ENCODE results near the gene PCK1. TPM values are rescaled to one million over a fixed set of nuclear protein-coding genes. Genes with fewer than 3 reads are reported as not detected.

The PCK1 gene
- total and polyA plus RNA-seq, 2 donors (not counting 3 experiments of a cell fraction or from before 2014, with no cell fraction given), result not detected

DNA sequence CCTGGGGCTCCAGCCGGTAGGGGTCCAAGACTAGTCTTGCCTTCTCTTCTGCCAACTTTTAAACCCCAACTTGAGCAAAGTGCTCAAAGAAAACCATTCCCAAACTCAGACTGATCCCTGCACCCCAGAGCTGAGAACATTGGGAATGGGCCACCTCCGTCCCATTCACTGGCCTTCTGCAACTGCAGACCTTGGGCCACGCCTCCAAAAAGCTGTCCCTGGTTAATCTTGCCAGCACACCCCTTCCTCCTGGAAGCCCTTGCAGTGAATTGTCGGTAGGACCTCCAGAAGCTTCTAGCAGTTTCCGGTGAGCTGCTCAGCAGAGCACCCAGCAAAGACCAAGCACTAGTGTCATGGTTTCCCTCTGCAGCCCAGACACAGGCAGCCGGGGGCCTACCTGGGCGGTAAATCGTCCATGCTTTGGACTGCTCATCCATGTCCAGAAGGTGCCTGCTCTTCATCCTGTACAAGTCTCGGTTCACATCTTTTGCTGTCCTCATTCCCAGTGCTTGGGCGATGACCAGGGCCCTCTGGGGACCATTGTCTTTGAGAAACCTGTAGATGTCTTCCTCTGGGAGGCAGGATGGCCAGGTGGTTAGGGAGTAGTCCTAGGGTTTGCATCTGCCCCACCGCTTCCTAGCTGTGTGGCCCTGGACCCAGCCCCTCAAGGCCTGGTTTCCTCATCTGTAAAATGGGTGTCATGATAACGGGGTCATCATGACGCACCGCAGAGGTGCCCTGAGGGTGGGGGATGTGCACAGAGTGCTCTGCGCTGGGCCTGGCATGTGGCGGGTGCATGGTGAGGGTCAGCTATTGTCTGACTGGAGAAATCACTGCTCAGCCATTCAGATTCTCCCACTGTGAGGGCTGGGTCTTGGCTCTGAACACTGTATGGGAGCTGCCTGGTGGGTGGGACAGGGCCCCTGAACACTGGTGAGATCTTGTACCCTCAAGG is 53.9 kb downstream of the PCK1 start:
- BruUV-seq (replicated peaks), result no TSS peak
- Histone ChIP-seq H3K9ac (replicated peaks; ENCODE audit: extremely low read depth, insufficient read depth, low read length) (no peak overlapping the region), H4K20me1 (replicated peaks; ENCODE audit: control insufficient read depth, extremely low read depth, insufficient read depth, low read length) (no peaks in the 10 kb centered on the region), H3K27me3 (ENCODE audit: control insufficient read depth in 2 of 2, insufficient read depth in 2 of 2, low read length in 2 of 2) (no peaks in the 10 kb centered on the region), H3K4me1 (ENCODE audit: control insufficient read depth, extremely low read depth, insufficient read depth, low read length) (no peaks in the 10 kb centered on the region), H3K9me1 (replicated peaks; ENCODE audit: control insufficient read depth, extremely low read depth, insufficient read depth, low read length) (no peaks in the 10 kb centered on the region), H2AFZ (ENCODE audit: low read depth, low read length) (no peak overlapping the region), H3K9me3 (replicated peaks; ENCODE audit: control insufficient read depth, insufficient read depth, low read length) (no peaks in the 10 kb centered on the region), H3K4me2 (ENCODE audit: insufficient read depth, low read length) (no peak overlapping the region), H3K79me2 (ENCODE audit: control insufficient read depth, insufficient read depth, low read length) (no peaks in the 10 kb centered on the region), H3K36me3 (ENCODE audit: control insufficient read depth in 2 of 2, extremely low read depth in 1 of 2, insufficient read depth in 2 of 2, low read length in 2 of 2) (no peaks in the 10 kb centered on the region), H3K27ac (ENCODE audit: insufficient read depth, low read depth, low read length) (no peak overlapping the region), H3K4me3 (replicated peaks in 1 of 3; ENCODE audit: insufficient read depth in 1 of 3, low read depth in 1 of 3, low read length in 3 of 3) (no peak overlapping the region)
- FAIRE-seq (no peak), DNase-seq (ENCODE audit: low read depth, low spot score) (no peak)
- POLR2A ChIA-PET, result no interaction called here
- dilution Hi-C loops (cut with MboI; ENCODE audit: extremely low pct_ligation_motif_present, low sequenced_read_pairs) (no loop called here), intact Hi-C loops (cut with micrococcal nuclease) (no loop called here)
- CTCF ChIA-PET, result interaction anchor here (2.0 kb wide), 1 partner anchor 13 kb away, joined by 4 read pairs; no protein-coding TSS in a partner anchor
- TF ChIP-seq GATA2 (IDR thresholded peaks at IDR 0.05; ENCODE audit: insufficient read depth, insufficient read length, low read depth, low read length) (no peak), FOS (IDR thresholded peaks at IDR 0.05; ENCODE audit: borderline replicate concordance, insufficient read depth, low read length) (no peak), JUN (IDR thresholded peaks at IDR 0.05; ENCODE audit: borderline replicate concordance, insufficient read depth, insufficient read length, low read depth) (no peak), POLR2A (IDR thresholded peaks at IDR 0.05; ENCODE audit: low read depth, low read length) (no peak), POLR2AphosphoS5 (IDR thresholded peaks at IDR 0.05; ENCODE audit: insufficient read depth, low read depth, low read length) (no peak), EZH2 (IDR thresholded peaks at IDR 0.05; ENCODE audit: borderline replicate concordance, low read depth, low read length, severe bottlenecking) (no peak), MYC (IDR thresholded peaks at IDR 0.05; ENCODE audit: low read depth, low read length) (no peak)
- TF ChIP-seq, protein P1, sequence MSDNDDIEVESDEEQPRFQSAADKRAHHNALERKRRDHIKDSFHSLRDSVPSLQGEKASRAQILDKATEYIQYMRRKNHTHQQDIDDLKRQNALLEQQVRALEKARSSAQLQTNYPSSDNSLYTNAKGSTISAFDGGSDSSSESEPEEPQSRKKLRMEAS (IDR thresholded peaks at IDR 0.05; ENCODE audit: insufficient read depth, insufficient read length), result no peak
- TF ChIP-seq, protein P2, sequence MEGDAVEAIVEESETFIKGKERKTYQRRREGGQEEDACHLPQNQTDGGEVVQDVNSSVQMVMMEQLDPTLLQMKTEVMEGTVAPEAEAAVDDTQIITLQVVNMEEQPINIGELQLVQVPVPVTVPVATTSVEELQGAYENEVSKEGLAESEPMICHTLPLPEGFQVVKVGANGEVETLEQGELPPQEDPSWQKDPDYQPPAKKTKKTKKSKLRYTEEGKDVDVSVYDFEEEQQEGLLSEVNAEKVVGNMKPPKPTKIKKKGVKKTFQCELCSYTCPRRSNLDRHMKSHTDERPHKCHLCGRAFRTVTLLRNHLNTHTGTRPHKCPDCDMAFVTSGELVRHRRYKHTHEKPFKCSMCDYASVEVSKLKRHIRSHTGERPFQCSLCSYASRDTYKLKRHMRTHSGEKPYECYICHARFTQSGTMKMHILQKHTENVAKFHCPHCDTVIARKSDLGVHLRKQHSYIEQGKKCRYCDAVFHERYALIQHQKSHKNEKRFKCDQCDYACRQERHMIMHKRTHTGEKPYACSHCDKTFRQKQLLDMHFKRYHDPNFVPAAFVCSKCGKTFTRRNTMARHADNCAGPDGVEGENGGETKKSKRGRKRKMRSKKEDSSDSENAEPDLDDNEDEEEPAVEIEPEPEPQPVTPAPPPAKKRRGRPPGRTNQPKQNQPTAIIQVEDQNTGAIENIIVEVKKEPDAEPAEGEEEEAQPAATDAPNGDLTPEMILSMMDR (IDR thresholded peaks at IDR 0.05; ENCODE audit: extremely low read depth in 1 of 2, insufficient read depth in 1 of 2, low read depth in 1 of 2, low read length in 2 of 2), result no peak

All from endothelial cell of umbilical vein (primary cell).